ENCODE data around the gene NUTM1.
"Not testable (repeated sequence)": the region's sequence is repeated elsewhere in the genome, so short reads cannot be mapped to it uniquely, and the experiment has no call there.

NUTM1 gene

DNA sequence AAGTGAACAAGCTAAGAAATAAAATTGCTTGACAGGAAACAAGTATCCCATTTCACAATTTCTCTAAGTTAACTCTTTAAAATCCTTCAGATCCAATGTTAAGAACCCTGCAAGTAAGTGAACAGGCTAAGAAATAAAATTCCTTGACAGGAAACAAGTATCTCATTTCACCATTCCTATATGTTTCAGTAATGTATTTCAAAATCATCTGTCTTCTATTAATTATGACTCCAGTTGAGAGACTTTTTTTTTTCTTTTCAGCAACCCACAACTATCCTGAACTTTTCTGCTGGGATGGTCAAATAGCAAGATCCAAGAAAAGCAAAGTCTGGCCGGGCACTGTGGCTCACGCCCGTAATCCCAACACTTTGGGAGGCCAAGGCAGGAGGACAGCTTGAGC is 3.2 kb upstream of the NUTM1 start:
- intact Hi-C loops (cut with DNase I; ENCODE audit: low total_unique reads) = no loop called here
- TF ChIP-seq CTCF (IDR thresholded peaks at IDR 0.05) = no peak
- Histone ChIP-seq H3K9me3 (no peaks in the 10 kb centered on the region), H3K4me1 (peaks cover 0 to 36% (median 18%) of the 10 kb centered on the region in 4 donors), H3K36me3 (peaks cover 0 to 7% (median 0%) of the 10 kb centered on the region in 3 donors), H3K27ac (no peak overlapping the region), H3K4me3 (no peak overlapping the region), H3K27me3 (no peaks in the 10 kb centered on the region)
- no peak for DNase-seq

- H3K4me3 ChIP-seq = peak overlapping the region; percentile 74 to 77
- no peak overlapping the region for H3K27ac ChIP-seq
These were observed 1.5 kb upstream of the NUTM1 start for GRCh38 chr15:34341381-34342212.

GRCh38 chr15:34342213-34342736 is 840 bp upstream of the NUTM1 start:
- H3K4me3 ChIP-seq = peak overlapping the region; percentile 74 to 77
- DNase-seq; H3K9me3 ChIP-seq; H3K36me3 ChIP-seq; intact Hi-C loops (cut with DNase I; ENCODE audit: low total_unique reads); H3K27me3 ChIP-seq: not testable (repeated sequence)
- peaks cover 0 to 15% (median 11%) of the 10 kb centered on the region in 4 donors for H3K4me1 ChIP-seq
- H3K27ac ChIP-seq = peak overlapping the region; percentile 84 to 90

More at GRCh38 chr15:34341381-34342212, 1.5 kb upstream of the NUTM1 start:
- Histone ChIP-seq H3K9me3 (no peaks in the 10 kb centered on the region), H3K27me3 (no peaks in the 10 kb centered on the region), H3K4me1 (peaks cover 0 to 21% (median 16%) of the 10 kb centered on the region in 4 donors), H3K36me3 (peaks cover 0 to 7% (median 0%) of the 10 kb centered on the region in 3 donors)
- DNase-seq = no peak
- no peak for TF ChIP-seq CTCF (IDR thresholded peaks at IDR 0.05)
- intact Hi-C loops (cut with DNase I; ENCODE audit: low total_unique reads) = no loop called here

DNA sequence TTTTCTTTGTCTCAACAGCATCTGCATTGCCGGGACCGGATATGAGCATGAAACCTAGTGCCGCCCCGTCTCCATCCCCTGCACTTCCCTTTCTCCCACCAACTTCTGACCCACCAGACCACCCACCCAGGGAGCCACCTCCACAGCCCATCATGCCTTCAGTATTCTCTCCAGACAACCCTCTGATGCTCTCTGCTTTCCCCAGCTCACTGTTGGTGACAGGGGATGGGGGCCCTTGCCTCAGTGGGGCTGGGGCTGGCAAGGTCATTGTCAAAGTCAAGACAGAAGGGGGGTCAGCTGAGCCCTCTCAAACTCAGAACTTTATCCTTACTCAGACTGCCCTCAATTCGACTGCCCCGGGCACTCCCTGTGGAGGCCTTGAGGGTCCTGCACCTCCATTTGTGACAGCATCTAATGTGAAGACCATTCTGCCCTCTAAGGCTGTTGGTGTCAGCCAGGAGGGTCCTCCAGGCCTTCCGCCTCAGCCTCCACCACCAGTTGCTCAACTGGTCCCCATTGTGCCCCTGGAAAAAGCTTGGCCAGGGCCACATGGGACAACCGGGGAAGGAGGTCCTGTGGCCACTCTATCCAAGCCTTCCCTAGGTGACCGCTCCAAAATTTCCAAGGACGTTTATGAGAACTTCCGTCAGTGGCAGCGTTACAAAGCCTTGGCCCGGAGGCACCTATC is 5.0 kb downstream of the NUTM1 start:
- Histone ChIP-seq H3K36me3 (no peaks in the 10 kb centered on the region), H3K27ac (no peak overlapping the region), H3K4me1 (no peaks in the 10 kb centered on the region), H3K9me3 (no peaks in the 10 kb centered on the region), H3K27me3 (no peaks in the 10 kb centered on the region), H3K4me3 (no peak overlapping the region)
- no peak for DNase-seq
- TF ChIP-seq CTCF (IDR thresholded peaks at IDR 0.05) = no peak
- intact Hi-C loops (cut with DNase I; ENCODE audit: low total_unique reads) = no loop called here

- Histone ChIP-seq H3K27me3 (no peaks in the 10 kb centered on the region), H3K27ac (no peak overlapping the region), H3K4me1 (no peaks in the 10 kb centered on the region), H3K4me3 (no peak overlapping the region), H3K9me3 (no peaks in the 10 kb centered on the region), H3K36me3 (no peaks in the 10 kb centered on the region)
- TF ChIP-seq CTCF (IDR thresholded peaks at IDR 0.05) = no peak
- intact Hi-C loops (cut with DNase I; ENCODE audit: low total_unique reads) = no loop called here
- DNase-seq = no peak
These were observed 5.7 kb downstream of the NUTM1 start for GRCh38 chr15:34348735-34349300.
